ENCODE results near the gene DCTN3.

DNA sequence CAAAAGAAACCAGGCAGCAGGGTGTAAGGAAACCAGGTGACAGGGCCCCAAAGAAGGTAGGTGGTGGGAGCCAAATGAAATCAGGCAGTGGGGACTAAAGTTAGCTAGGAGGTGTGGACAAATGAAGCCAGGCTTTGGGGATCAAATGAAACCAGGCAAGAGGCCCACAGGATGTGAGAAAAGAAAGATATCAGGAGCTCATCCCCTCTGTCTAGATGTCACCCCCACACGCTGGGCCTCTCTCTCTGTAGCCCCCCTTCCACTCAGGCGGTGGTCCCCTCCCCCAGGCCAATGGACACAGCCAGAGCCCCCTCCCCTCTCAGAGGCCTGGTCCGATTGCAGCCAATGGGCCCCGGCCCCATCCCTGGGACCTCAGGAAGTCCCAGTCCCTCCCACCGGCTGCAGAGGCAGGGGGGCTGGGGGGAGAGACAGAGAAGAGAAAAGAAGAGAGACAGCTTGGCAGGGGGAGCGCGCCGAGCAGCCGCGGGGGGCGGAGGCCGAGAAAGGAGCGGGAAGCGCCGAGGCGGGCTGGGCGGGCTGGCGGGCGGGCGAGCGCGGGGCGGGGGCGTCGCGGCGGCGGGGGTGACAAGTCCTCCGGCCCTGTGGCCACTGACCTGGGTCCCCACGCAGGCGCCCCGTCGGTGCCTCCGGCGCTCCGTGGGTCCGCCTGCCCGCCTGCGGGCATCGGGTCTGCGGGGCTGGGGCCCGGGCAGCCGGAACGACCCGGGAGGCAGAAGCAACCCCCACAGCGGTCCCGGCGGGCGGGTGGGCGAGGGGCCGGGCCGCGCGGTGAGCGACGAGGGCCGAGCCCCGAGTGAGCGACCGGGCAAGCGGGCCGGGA is 42.7 kb downstream of the DCTN3 start:
- no peak for TF ChIP-seq POLR2A (IDR thresholded peaks at IDR 0.05; ENCODE audit: low read length)
- no peak for TF ChIP-seq GATA1 (IDR thresholded peaks at IDR 0.05; ENCODE audit: low read depth, low read length)

Measured in erythroblast (primary cell).